HG03432 (cell line): ENCODE data around the gene TXK.

Experiments
- ATAC-seq: cut with Tn5 transposase; IDR thresholded peaks from one replicate; pipeline ENCODE4 v1.9.1; 2021; ENCODE audit warnings: mild to moderate bottlenecking, moderate library complexity; ENCODE audit not compliant: unreplicated experiment

TXK gene

GRCh38 chr4:48138511-48138910 lies 4.5 kb upstream of the TXK start:
- ATAC-seq, result no peak

GRCh38 chr4:48137846-48138245 lies 3.8 kb upstream of the TXK start:
- no peak for ATAC-seq

DNA sequence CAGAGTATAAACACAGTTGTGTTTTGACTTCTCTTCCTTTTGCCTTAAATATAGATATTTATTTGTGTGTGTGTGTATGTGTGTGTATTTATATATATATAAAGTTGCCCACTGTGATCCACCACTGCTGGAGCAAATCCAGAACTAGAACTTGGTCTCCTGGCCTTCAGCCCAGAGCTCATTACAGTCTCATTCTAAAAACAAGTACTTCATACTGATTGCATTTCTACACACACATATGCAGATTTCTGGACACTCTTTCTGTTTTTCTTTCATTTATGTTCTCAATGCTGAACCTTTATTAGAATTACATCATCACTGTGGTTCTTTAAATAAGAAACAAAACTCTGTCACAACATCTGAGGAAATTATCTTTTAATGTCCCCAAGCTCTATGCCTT lies 381 bp downstream of the TXK start:
- ATAC-seq, result no peak

DNA sequence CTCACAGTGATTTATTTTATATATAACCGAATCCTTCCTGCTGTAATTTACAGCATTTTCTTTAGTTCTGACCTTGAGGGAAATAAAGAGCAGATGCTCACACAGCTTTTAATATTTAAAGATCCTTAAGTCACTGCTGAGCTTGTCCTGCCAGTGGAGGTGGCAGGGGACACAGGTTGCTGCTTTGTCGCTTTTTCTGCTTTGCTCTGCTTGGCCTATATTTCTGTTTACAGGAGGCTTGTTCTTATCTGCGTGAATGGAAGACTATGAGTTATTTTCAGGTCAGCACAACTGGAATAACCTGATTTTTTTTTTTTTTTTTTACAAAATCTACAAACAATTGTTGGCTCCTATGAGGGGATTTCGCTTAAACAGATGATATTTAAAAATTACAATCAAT lies 2.3 kb downstream of the TXK start:
- ATAC-seq, result no peak

DNA sequence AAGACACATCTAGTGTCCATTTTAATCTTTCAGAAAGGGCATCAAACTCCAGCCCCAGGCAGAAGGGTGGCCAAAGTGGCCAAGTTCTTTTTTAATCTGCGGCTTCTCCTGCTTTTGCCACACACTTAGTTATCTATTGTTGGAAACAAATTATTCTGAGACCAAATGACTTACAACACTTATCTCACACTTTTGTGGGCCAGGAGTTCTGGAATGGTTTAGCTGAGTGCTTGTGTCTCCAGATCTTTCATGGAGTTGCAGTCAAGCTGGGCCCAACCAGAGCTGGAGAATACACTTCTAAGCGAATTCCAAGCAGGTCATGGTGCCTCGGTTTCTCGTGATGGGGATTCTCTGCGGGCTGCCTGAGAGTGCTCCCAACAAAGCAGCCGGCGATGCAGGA lies 4.0 kb downstream of the TXK start:
- ATAC-seq, result no peak

DNA sequence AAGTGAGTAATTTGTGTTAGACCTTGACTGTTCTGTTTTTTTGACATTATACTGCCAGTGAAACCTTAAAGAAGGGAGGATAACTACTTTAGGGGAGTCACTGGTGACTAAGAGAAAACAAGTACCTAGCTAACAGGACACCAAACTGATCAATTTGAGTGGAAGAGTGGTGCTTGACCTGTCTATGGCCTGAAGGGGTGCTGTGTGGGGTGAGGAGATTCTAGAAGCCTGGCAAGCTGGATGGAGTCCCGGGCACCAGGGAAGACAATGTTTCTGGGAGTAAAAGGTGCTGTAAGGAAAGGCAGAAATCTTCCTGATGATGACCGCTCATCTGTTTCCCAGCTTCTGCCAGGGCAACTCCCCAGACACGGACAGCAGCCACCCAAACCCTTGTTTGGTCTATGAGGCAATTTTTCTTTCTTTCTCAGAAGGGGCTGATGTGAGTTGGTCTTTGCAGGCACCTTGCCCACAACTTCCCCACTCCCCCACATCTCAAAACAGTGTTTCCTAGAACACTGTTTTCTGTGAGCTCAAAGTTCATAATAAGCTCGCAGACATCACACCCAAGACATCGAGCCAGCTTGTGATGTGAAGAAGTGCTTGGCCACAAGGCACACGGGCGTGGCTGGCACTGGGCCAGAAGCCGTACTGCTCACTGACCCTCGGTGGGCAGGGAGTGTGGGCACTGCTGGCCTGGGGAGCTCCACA lies 4.6 kb downstream of the TXK start:
- ATAC-seq, result no peak

DNA sequence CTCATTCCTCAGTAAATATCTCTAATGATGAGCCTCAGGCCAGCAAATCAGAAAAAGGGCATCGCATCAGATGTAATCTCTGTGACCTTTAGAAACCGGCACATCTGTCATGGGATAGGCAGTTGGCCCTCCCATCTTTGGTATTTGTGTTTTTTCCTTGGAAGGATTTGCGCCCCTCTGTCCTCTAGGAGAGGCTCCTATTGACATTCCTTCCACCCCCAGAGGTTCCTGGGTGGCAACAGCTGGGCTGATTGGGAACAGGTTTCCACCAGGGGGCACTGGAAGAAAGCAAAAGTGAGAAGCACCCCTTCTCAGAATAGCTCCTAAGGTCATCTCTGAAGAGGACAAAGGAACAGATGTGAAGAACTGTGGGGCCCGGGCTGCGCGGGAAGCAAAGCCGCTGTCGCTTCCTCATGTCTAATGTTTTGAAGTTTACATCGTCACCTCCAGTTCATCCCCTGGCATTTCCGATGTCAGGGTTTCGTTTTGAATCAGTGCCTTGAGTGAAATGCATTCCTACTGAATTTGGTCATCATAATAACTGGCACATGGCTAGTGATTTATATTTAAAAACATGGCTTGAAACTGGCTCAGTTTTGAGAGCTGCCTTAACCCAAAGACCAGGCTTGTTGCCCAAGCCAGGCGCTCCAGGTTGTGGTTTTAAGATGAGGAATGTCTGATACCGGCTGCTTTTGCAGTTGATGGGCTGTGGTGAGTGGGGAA lies 6.2 kb downstream of the TXK start:
- ATAC-seq, result peak; percentile 92

- no peak for ATAC-seq
These were observed 6.8 kb downstream of the TXK start for GRCh38 chr4:48127231-48127630.

GRCh38 chr4:48126621-48127020 lies 7.4 kb downstream of the TXK start:
- no peak for ATAC-seq

DNA sequence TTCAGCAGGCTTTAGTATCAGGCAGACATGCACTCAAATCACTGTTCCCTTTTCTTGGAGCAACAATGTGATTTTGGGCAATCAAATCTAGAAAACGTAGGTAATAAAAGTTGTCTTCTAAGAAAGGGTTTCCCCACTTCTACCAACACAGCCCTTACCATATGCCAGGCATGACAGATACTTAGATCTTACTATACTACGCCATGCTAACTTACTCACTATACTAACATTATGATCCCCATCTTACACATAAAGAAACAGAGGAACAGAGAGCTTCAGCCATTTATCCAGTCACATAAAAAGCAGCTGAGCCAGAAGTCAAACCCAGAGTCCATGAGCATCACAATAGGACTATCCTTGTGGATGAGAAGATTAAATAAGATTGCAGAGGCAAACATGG lies 9.2 kb downstream of the TXK start:
- no peak for ATAC-seq

- ATAC-seq, result no peak
These were observed 11.3 kb downstream of the TXK start for GRCh38 chr4:48122756-48123155.

DNA sequence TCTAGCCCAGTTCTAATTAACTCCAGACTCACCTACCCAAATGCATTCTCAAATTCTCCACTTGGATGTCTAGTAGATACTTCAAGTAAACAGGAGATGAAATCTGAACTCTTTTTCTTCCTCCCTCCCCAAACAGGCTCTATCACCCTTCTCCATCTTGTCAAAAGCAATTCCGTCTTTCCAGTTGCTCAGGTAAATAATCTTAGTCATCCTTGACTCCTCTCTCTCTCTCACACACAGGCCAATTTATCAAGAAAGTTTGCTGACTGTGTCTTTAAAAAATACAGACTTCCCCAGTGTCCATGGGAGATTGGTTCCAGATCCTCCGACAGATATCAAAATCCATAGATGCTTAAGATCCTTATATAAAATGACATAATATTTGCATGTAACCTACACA lies 12.9 kb downstream of the TXK start:
- no peak for ATAC-seq

GRCh38 chr4:48120132-48120531 lies 13.9 kb downstream of the TXK start:
- no peak for ATAC-seq

DNA sequence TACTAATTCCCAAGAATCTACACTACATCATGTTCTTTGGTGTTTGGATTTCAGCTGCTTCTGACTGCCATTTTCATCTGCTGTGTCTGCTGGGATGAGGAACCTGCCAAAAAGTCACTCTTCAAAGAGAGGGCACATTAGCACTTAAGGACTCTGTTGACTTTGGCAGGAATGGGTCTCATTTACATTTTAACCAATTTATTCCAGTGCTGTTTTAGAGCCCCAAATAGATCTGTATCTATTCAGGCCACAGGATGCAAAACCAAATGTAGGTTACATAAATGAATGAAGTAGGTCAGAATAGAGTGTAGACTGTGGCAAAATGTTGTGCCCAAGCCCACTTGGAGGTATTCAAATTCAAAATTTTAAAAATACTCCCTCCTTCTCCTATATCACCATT lies 14.4 kb downstream of the TXK start:
- ATAC-seq, result no peak

DNA sequence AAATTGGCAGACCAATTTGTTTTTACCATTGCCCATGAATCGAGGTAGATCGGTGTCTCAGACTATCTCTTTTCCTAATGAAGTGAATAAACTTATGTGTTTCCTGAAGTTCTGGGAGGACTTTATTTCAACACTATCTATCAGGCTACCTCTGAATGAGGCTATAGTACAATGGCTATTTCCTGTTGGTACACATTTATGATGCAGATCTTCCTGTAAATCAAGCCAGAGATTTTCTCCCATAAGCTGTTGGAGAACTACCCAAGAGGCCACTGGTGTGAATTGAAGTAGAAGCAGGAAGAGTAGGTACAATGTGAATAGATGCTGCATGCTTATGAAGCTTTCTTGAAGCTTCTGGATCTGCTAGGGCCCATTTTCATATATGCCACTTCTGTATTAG lies 16.0 kb downstream of the TXK start:
- ATAC-seq, result no peak

GRCh38 chr4:48116582-48116981 lies 17.5 kb downstream of the TXK start:
- no peak for ATAC-seq

DNA sequence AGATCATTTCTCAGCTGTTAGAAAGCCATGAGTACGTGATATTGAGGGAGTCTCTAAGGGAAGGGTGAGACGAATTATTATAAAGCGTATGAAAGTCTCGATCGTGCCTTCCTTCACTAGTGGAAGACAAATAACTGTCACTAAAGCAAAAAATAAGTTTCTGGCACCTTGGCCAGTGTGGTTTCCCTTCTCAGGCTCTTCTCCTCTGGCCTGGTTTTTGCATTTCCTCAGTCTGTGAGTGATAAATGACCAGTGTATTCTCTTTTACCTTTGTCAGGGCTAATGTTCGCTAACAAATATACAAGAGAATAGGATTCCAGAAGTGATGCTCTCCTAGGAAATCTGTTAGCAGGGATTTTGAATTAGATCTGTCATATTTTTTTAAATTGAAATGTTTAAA lies 19.6 kb downstream of the TXK start:
- ATAC-seq, result no peak

- no peak for ATAC-seq
These were observed 21.9 kb downstream of the TXK start for GRCh38 chr4:48112017-48112667.

- ATAC-seq, result no peak
These were observed 23.5 kb downstream of the TXK start for GRCh38 chr4:48110452-48110978.

- ATAC-seq, result peak; percentile 88
These were observed 24.4 kb downstream of the TXK start for GRCh38 chr4:48109413-48110263.
